ENCODE measurements around the gene PDZK1IP1.

DNA sequence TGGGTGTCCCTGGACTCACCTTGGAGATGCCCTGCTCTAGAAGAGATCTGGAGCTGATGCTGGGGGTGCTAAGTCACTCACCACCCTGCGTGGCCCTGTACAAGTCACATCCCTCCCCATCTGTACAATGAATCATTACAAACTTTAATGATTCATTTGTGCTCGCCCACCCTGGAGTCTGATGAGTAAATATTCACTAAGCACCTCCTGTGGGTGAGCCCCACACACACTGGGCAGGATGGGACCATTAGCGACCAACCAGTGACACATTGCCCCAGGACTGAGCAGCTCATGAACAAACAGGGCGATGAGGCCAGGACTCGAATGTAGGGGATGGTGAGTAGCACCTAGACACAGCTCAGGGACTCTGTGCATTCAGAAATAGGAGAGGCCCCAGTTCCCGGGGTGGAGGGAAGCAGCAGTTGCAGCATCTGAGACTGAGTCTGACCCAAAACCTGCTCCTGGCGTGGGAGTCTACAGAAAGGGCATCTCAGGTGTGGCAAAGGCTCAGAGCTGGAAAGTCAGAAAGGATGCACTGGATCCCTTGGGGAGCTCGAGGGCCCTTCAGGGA, 18.1 kb upstream of the PDZK1IP1 start:
- TF ChIP-seq CTCF (IDR thresholded peaks at IDR 0.05) (no peak), EZH2 (IDR thresholded peaks at IDR 0.05; ENCODE audit: borderline replicate concordance, insufficient read depth, low read depth, low read length, poor library complexity, severe bottlenecking) (no peak)
